ENCODE results near the gene FBXO27. TPM values are rescaled to one million over a fixed set of nuclear protein-coding genes. Genes with fewer than 3 reads are reported as not detected.

Gene FBXO27
- total RNA-seq, 1 experiment from 2014 or later: 16.4 TPM

GRCh38 chr19:39074205-39074692 is 41.9 kb upstream of the FBXO27 start:
- no peaks in the 10 kb centered on the region for H3K36me3 ChIP-seq (ENCODE audit: control insufficient read depth in 1 of 2, insufficient read depth in 2 of 2, low read length in 2 of 2)
- peak overlapping the region; percentile 84 for H3K4me2 ChIP-seq (ENCODE audit: low read length)
- CTCF ChIA-PET: interaction anchor here (0.8 to 1.6 kb wide), 4 partner anchors 9 to 35 kb away, joined by 4 to 5 read pairs (median 5); no protein-coding TSS in a partner anchor
- peak overlapping the region; percentile 72 for H3K27ac ChIP-seq (ENCODE audit: low read depth, low read length)
- BruUV-seq (replicated peaks): TSS peak; percentile 98
- peak overlapping the region; percentile 31 for H3K9ac ChIP-seq (ENCODE audit: low read length)
- peaks cover 66 to 85% of the 10 kb centered on the region in 2 experiments for H3K4me1 ChIP-seq (ENCODE audit: control insufficient read depth in 1 of 2, insufficient read depth in 2 of 2, low read length in 2 of 2)
- intact Hi-C loops (cut with micrococcal nuclease): no loop called here
- POLR2A ChIA-PET: interaction anchor here (0.8 to 1.4 kb wide), 9 partner anchors 9 to 43 kb away, joined by 3 to 8 read pairs (median 7); partner anchors contain the start of gene FBXO27
- H3K4me3 ChIP-seq (replicated peaks in 1 of 2; ENCODE audit: low read depth in 1 of 2, low read length in 2 of 2): peak overlapping the region in 1 of 2 experiments; percentile 41; a peak in 1 of 4 replicates
- TF ChIP-seq POLR2A (IDR thresholded peaks at IDR 0.05; ENCODE audit: borderline replicate concordance, extremely low read depth, insufficient read depth, insufficient read length): no peak
- TF ChIP-seq JUND (IDR thresholded peaks at IDR 0.05): no peak
- TF ChIP-seq YY1 (IDR thresholded peaks at IDR 0.05; ENCODE audit: extremely low read depth, insufficient replicate concordance, low read depth, low read length): no peak
- no peak for TF ChIP-seq EZH2phosphoT487 (IDR thresholded peaks at IDR 0.05; ENCODE audit: borderline replicate concordance)
- TF ChIP-seq ZFX (IDR thresholded peaks at IDR 0.05): no peak
- TF ChIP-seq CEBPB (IDR thresholded peaks at IDR 0.05; ENCODE audit: low read depth): no peak
- no peak for TF ChIP-seq ELF1 (IDR thresholded peaks at IDR 0.05; ENCODE audit: borderline replicate concordance, low read depth)
- TF ChIP-seq FOSL1 (IDR thresholded peaks at IDR 0.05; ENCODE audit: low read depth): no peak
- TF ChIP-seq MAX (IDR thresholded peaks at IDR 0.05): no peak
- TF ChIP-seq CTCF (IDR thresholded peaks at IDR 0.05 in 2 of 3, conservative IDR thresholded peaks at IDR 0.05 in 1 of 3; ENCODE audit: borderline replicate concordance in 1 of 3, insufficient read depth in 1 of 3, low read depth in 2 of 3, low read length in 2 of 3): no peak
- no peaks in the 10 kb centered on the region for H3K9me3 ChIP-seq (ENCODE audit: control insufficient read depth in 1 of 2, insufficient read depth in 1 of 2, low read depth in 1 of 2, low read length in 2 of 2)
- DNase-seq (ENCODE audit: low read depth, low spot score): no peak
- H2AFZ ChIP-seq (ENCODE audit: low read depth, low read length, poor library complexity, severe bottlenecking): no peak overlapping the region
- ATAC-seq: no peak
- RAD21 ChIA-PET (ENCODE audit: low non-redundant PET in 1 of 2, low total read pairs in 2 of 2, uncharacterized antibody in 2 of 2, unreplicated experiment in 2 of 2): interaction anchor here in 1 of 2 experiments (0.6 kb wide), 1 partner anchor 137 kb away, joined by 3 read pairs; no protein-coding TSS in a partner anchor
- H3K27me3 ChIP-seq (ENCODE audit: insufficient read depth, low read length): no peaks in the 10 kb centered on the region
- H4K20me1 ChIP-seq (ENCODE audit: insufficient read depth): no peaks in the 10 kb centered on the region
- H3K9me2 ChIP-seq (ENCODE audit: insufficient read depth): no peaks in the 10 kb centered on the region
- peaks cover 6% of the 10 kb centered on the region; the same call in 1 of the 2 replicates for H3K79me2 ChIP-seq (ENCODE audit: insufficient read depth, low read length)
